Transverse colon (tissue), 4 donors: Measurements from ENCODE around the gene TSHB. TPM values are rescaled to one million over a fixed set of nuclear protein-coding genes. Genes with fewer than 3 reads are reported as not detected.
A peak's percentile ranks its signal among the peaks of the same experiment; 100 is the strongest.

Source experiments
- DNase-seq: peaks from one replicate; pipeline ENCODE4 v3.0.0-alpha.2; 2019
- H3K27ac ChIP-seq, 4 donors: fragments of 200-600 bp; sonication (generic); 2 replicates each; pipeline ENCODE4 v1.5.1; 2016 to 2018; ENCODE audit warnings: inconsistent platforms in 4 of 4
- H3K27me3 ChIP-seq: fragments of 200-600 bp; sonication (generic); 2 replicates; pipeline ENCODE4 v1.5.1; 2017; ENCODE audit warnings: inconsistent platforms
- H3K36me3 ChIP-seq, 4 donors: fragments of 200-600 bp; sonication (generic); 2 replicates each; pipeline ENCODE4 v1.5.1; 2017 to 2019; ENCODE audit warnings: inconsistent platforms in 4 of 4
- H3K4me1 ChIP-seq, 4 donors: fragments of 200-600 bp; sonication (generic); 2 replicates each; pipeline ENCODE4 v1.5.1; 2017 to 2020; ENCODE audit warnings: inconsistent platforms in 4 of 4
- H3K4me3 ChIP-seq, 4 donors: fragments of 200-600 bp; sonication (generic); 1 replicate in 1 of 4; 2 replicates in 3 of 4; pipeline versions ENCODE4 v1.5.1 to v1.6.1; 2017 to 2019; ENCODE audit warnings: inconsistent platforms in 4 of 4
- H3K9me3 ChIP-seq, 2 donors: fragments of 200-600 bp; sonication (generic); 2 replicates each; pipeline ENCODE4 v1.5.1; 2017 to 2019; ENCODE audit warnings: inconsistent platforms in 2 of 2
- CTCF ChIP-seq, 5 experiments: fragments of 200-600 bp in 3 of 5; fragments of 450-650 bp in 2 of 5; sonication (generic) in 3 of 5; IDR thresholded peaks; 1 replicate in 2 of 5; 2 replicates in 3 of 5; pipeline ENCODE4 v1.5.1; 2016 to 2017; ENCODE audit warnings: antibody characterized with exemption in 5 of 5, inconsistent platforms in 3 of 5, mild to moderate bottlenecking in 2 of 5, moderate library complexity in 1 of 5
- EP300 ChIP-seq: sonication (generic); formaldehyde crosslinking; IDR thresholded peaks from one replicate; pipeline ENCODE4 v1.6.1; 2017; ENCODE audit warnings: antibody characterized with exemption, low read depth
- POLR2A ChIP-seq: fragments of 450-650 bp; IDR thresholded peaks from one replicate; pipeline ENCODE4 v1.6.1; 2016; ENCODE audit warnings: antibody characterized with exemption, mild to moderate bottlenecking, moderate library complexity
- POLR2AphosphoS5 ChIP-seq, 3 donors: sonication (generic); formaldehyde crosslinking; IDR thresholded peaks; one replicate each; pipeline ENCODE4 v1.6.1; 2016; ENCODE audit warnings: antibody characterized with exemption in 3 of 3
- WGBS, 2 donors: methylation state at CpG; one replicate each; pipeline ENCODE4 v1.1.5; 2018; ENCODE audit warnings: low coverage in 1 of 2; 5-methylcytosine and 5-hydroxymethylcytosine counted together
- in situ Hi-C, 4 donors: fragments of 200-750 bp; cut with MboI; loops; one replicate each; pipeline versions ENCODE4 v1.15.0 to v1.15.1; 2017; ENCODE audit warnings: low sequenced_read_pairs in 3 of 4, low pct_ligation_motif_present in 1 of 4, low pct_unique_long_range_greater_than_20kb in 1 of 4
- intact Hi-C: fragments of 100-400 bp; cut with DNase I; formaldehyde crosslinking; loops from one replicate; pipeline ENCODE4 v1.15.1; 2023; ENCODE audit warnings: low total_unique reads
- total RNA-seq, 4 donors: library from RNA; depleted of rRNA; stranded (reverse); fragments of >200 nt; gene quantifications; one replicate each; pipeline ENCODE4 v1.1.0, GENCODE V29; 2016

Gene TSHB
- total RNA-seq, 4 donors from 2014 or later, result not detected

- no peaks in the 10 kb centered on the region for H3K36me3 ChIP-seq
- no peak overlapping the region for H3K4me3 ChIP-seq
- peaks cover 9 to 26% (median 14%) of the 10 kb centered on the region in 4 donors for H3K4me1 ChIP-seq
- TF ChIP-seq CTCF (IDR thresholded peaks at IDR 0.05), result no peak
- no peak for TF ChIP-seq POLR2AphosphoS5 (IDR thresholded peaks at IDR 0.05)
- no peak for TF ChIP-seq EP300
- no peak for TF ChIP-seq POLR2A
- in situ Hi-C loops (no loop called here), intact Hi-C loops (no loop called here)
- H3K9me3 ChIP-seq, result no peaks in the 10 kb centered on the region
- no peak for DNase-seq
- no peaks in the 10 kb centered on the region for H3K27me3 ChIP-seq
- H3K27ac ChIP-seq, result peak overlapping the region; percentile 15 to 43 (median 33)
- WGBS, 2 donors, result 72 to 74% methylated on average over 7 of the region's 7 CpGs
Observed at GRCh38 chr1:115063228-115063901, 33.7 kb downstream of the TSHB start.

GRCh38 chr1:115064461-115064860, 34.8 kb downstream of the TSHB start:
- TF ChIP-seq CTCF (IDR thresholded peaks at IDR 0.05) (no peak), EP300 (no peak), POLR2AphosphoS5 (IDR thresholded peaks at IDR 0.05) (no peak)
- no peaks in the 10 kb centered on the region for H3K9me3 ChIP-seq

GRCh38 chr1:115065021-115065420, 35.4 kb downstream of the TSHB start:
- intact Hi-C loops, result no loop called here

More at GRCh38 chr1:115064461-115064860, 34.8 kb downstream of the TSHB start:
- H3K27ac ChIP-seq, result peak overlapping the region in 2 of 4 donors; percentile 17 to 24
- intact Hi-C loops (no loop called here), in situ Hi-C loops (no loop called here)
- H3K36me3 ChIP-seq, result no peaks in the 10 kb centered on the region
- peaks cover 9 to 36% (median 19%) of the 10 kb centered on the region in 4 donors for H3K4me1 ChIP-seq
- DNase-seq, result no peak
- WGBS, 2 donors, result 95% methylated on average over 3 of the region's 3 CpGs; no CpG with 5 or more reads in 1 of the 2 donors
- H3K27me3 ChIP-seq, result no peaks in the 10 kb centered on the region
- no peak overlapping the region for H3K4me3 ChIP-seq

More at GRCh38 chr1:115065021-115065420, 35.4 kb downstream of the TSHB start:
- H3K4me1 ChIP-seq, result peaks cover 9 to 39% (median 22%) of the 10 kb centered on the region in 4 donors
- TF ChIP-seq EP300 (no peak), CTCF (IDR thresholded peaks at IDR 0.05) (no peak), POLR2AphosphoS5 (IDR thresholded peaks at IDR 0.05) (no peak), POLR2A (no peak)
- no peaks in the 10 kb centered on the region for H3K36me3 ChIP-seq
- 40 to 90% methylated on average over 1 to 6 of the region's 6 CpGs for WGBS, 2 donors
- no peak for DNase-seq
- no peaks in the 10 kb centered on the region for H3K9me3 ChIP-seq
- in situ Hi-C loops, result no loop called here
- H3K27me3 ChIP-seq, result no peaks in the 10 kb centered on the region
- H3K4me3 ChIP-seq, result no peak overlapping the region
- peak overlapping the region in 2 of 4 donors; percentile 17 to 24 for H3K27ac ChIP-seq
